MV-4-11 (cell line): ENCODE measurements around the gene ENTPD2.

Experiments used
- DNase-seq: peaks from one replicate; lab custom pipeline; 2025; lab: John Stamatoyannopoulos, UW

Gene ENTPD2

GRCh38 chr9:137053944-137054931, at the start of gene ENTPD2:
Gene ENTPD2 (minus strand): TSS chr9:137054061. CDS start chr9:137053997, 64 bp downstream.
- DNase-seq: no peak

DNA sequence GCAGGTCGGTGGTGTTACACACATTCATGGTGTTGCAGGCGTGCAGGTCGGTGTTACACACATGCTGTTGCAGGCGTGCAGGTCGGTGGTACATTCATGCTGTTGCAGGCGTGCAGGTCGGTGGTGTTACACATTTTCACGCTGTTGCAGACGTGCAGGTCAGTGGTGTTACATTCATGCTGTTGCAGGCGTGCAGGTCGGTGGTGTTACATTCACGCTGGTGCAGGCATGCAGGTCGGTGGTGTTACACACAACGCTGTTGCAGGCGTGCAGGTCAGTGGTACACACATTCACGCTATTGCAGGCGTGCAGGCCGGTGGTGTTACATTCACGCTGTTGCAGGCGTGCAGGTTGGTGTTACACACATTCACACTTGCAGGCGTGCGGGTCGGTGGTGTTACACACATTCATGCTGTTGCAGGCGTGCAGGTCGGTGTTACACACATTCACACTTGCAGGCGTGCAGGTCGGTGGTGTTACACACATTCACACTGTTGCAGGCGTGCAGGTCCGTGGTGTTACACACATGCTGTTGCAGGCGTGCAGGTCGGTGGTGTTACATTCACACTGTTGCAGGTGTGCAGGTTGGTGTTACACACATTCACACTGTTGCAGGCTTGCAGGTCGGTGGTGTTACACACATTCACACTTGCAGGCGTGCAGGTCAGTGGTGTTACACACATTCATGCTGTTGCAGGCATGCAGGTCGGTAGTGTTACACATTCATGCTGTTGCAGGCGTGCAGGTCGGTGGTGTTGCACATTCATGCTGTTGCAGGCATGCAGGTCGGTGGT, 49.5 kb upstream of the ENTPD2 start:
- no peak for DNase-seq

DNA sequence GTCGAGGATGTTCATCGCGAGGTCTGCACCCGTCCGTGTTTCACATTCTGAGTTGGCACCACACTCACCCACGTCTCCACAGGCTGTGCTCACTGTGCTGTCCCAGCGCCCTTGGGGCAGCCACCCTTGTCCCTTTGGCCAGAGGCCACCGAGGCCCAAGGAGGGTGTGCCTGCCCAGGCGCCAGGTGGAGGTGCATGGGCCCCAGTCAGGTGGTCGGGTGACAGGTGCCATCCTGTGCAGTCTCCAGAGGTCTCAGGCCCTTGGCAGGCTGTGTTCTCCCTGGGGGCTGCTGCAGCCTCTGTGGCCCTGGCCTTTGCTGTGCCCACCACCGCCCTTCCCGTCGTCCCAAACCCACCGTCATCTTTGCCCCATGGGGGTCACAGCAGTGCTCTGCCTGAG, 45.4 kb upstream of the ENTPD2 start:
- no peak for DNase-seq

GRCh38 chr9:137097761-137098462, 44.1 kb upstream of the ENTPD2 start:
- DNase-seq: no peak

DNA sequence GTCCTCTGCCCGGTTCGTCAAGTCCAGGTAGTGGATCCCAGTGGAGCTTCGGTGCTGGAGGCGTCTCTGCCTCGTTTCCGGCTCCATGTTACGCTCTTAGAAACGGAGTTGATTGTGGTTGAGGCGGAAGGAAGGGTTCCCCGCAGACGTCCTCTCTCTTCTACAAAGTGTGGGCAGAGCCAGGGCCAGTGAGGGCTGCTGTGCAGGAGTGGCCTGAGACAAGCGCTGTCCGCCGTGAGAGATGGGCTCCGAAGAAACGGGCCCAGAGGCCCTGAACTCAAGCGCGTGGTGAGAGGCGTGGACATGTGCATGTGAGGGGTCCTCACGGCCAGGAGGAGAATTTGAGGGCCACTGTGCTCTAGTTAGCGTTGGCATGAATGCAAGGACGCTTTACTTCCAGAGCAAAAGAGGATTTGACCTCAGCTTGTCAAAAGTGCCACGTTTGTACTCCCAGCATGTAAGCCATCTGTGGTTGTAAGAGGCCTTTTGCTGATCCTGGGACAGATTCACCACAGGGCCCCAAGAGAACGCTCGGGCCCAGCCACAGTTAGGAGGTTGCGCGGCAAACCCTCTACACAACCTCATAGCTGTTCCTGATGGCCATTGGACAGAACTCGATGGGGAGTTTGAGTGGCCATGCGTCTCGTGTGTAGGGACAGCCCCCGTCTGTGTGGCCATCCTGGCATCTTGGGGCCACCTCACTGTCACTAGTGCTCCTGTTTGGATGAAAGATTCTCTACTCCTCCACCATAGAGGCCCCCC, 43.1 kb upstream of the ENTPD2 start:
- DNase-seq: no peak

DNA sequence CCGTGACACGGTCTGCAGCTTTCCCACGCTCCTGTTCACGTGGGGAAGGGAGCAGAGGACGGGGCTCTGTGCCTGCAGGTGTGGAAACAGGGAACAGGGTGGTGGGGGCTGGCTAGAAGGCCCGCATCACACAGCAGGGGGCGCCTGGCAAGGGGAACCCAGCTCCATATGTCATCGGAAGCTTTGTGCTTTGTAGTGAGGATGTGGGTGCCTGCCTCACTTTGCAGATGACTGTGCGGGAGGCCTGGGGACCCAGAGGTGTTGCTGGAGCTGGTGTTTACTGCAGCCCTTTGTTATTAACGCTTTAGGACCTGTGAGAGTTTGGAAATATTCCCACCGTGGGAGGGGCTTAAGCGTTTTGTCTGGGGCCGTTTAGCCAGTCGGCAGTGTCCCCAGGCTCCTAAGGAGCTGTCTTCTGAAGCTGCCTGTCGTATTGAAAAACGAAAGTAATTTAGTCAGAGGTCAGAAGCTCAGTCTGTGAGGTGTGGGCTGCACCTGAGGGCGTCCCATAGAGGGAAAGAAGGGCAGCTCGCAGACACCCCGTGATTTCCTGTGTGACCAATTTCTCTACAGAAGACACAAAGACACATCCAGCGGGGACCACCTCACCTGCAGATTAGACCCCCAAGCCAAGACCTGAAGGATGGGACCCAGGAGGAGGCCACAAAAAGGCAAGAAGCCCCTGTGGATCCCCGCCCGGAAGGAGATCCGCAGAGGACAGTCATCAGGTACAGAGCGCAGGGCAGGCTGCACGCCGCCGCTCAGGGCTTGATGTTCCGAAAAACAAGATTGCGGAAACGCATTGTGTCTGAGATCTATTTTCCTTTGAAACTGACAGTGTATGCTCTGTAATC, 42.0 kb upstream of the ENTPD2 start:
- no peak for DNase-seq

DNA sequence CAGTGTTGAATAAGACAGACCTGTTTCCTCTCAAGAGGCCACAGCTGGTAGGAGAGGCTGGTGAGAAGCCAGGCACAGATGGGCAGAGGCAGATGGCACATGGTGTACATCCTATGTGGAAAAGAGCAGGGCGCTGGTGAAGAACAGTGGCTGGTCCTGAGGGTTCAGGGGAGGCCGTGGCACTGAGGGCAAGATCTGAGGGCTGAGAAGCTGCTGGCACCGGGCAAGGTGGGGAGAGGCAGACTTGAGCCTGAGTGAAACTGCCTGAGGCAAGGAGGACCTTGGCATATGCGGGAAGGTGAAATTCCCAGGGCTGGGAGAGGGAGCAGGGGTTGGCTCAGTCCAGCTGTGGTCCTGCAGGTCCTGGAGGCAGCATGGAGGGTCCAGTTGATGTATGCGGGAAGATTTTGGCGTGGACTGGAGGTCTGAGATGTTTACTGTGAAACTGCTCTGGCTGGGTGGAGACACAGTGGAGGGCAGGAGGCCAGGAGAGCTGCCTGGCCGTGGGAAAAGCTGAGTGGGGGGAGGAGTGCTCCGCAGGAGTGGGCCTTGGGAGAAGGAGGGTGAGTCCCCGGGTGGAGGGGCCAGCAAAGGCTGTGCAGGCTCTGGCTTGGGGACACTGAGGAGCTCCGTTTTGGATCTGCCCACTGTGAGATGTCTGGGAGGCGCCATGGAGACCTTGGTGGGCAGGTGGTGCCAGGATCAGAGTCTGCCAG, 35.5 kb upstream of the ENTPD2 start:
- peak; percentile 14 for DNase-seq

- DNase-seq: no peak
These were observed 34.3 kb upstream of the ENTPD2 start for GRCh38 chr9:137088121-137088520.

DNA sequence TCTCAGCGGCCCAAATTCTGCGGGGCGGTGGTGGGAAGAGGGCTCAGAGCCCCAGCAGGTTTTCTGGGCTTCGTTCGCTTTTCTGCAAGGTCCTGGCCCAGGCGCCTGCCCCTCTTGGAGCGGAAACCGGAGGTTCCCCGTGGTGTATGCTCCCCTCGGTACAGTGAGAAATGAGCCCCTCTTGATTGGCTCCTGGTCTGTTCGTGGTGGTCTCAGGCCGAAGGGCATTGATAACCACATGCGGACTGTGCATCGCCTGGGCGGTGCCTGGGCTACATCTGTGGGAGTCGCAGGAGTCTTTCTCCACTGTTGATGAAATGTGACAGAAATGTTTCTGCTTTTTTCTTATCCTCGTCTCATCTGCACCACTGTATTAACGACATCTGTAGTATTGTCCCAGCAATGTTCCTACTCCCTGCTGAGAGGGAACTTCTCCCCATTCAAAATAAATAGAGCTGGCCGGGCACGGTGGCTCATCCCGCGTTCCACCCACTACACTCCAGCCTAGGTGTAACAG, 33.6 kb upstream of the ENTPD2 start:
- peak; percentile 18 for DNase-seq

DNA sequence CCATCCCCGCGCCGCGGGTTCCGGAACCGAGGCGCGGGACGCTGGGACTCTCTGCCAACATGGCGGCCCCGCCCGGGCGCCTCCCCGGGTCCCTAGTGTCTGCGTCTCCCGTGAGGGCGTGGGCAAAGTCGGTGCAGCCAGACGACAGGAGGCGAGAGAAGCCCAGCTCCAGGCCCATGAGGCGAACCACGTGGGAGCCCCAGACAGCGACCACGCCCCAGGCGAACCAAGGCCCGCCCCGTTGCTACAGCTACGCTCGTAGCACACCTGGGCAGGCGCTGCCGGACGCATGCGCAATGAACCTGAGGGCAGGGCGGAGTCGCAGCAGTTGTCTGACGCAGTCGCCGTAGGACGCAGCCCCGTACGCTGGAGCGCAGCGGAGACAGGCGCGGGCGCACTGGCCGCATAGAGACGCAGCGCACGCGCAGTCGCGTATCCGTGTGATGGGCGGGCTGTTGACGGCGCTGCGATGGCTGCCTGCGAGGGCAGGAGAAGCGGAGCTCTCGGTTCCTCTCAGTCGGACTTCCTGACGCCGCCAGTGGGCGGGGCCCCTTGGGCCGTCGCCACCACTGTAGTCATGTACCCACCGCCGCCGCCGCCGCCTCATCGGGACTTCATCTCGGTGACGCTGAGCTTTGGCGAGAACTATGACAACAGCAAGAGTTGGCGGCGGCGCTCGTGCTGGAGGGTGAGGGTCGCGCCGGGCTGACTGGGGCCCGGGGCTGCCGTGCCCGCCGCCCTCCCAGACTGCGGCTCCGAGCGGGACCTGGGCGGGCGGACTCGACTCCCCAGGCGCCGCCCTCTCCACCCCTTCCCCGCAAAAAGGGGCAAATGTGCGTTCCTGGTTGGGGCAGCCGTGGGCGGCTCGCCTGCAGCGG, 32.9 kb upstream of the ENTPD2 start, which contains the start of gene MAN1B1:
MAN1B1 (plus strand) TSS at position 455 of the 878 bp plus-strand sequence; CDS start at position 470, 15 bp downstream.
- DNase-seq: peak; percentile 99

DNA sequence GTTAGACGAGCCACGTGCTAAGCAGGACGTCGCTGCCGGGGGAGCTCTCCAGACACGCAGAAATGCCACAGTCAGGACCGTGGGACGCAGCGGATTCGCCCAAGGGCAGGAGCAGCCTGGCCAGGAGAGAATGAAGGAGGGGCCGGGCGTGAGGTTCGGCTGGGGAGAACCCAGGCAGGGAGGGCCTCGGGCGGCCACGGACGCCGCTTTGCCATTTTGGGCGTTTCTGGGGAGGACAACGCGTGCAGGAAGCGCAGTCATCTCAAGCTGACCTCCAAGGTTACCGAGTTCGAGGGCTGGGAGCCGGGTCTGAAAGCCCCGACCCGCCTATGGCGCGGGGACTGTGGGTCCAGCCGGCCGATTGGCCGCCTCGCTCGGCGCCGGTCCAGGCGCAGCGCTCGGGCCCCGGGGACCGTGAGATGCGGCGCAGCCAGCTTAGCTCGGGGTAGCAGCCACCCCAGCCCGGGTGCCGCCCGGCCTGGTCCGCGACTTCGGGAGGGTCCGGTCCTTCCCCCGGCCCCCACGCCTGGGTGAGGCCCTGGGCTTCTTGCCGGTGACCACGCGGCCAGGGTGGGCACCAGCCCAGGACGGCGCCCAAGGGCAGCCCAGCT, 32.2 kb upstream of the ENTPD2 start:
- DNase-seq: no peak

GRCh38 chr9:137084526-137084925, 30.7 kb upstream of the ENTPD2 start:
- DNase-seq: no peak

DNA sequence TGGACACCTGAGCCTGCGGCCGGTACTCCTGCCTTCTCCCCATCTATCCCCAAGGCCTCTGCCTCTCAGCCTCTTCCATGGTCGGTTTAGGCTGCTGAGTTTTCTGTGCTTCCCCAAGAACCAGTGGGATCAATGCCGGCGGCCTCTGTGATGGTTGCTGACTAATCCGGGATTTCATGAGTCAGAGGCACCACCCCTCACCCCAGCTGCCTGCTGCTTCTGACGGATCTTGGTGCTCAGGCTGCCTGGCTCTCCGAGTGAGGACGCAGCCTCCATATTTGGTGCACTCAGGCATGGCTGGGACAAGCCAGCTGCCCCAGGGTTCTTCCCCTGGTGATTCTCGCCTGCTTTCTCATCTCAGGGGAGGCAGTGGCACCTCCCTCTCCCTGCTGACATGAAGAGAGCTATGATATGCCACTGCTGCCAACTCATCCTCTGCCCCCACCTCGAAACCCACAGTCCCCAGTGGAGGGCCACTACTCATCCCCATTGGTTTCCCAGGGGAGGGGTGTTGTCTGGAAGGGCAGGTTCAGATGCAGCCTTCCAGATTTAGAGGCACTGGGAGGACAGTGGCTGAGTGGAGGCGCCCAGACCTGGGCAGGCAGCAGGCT, 29.6 kb upstream of the ENTPD2 start:
- DNase-seq: peak; percentile 82

- DNase-seq: no peak
These were observed 29.0 kb upstream of the ENTPD2 start for GRCh38 chr9:137082925-137083290.

DNA sequence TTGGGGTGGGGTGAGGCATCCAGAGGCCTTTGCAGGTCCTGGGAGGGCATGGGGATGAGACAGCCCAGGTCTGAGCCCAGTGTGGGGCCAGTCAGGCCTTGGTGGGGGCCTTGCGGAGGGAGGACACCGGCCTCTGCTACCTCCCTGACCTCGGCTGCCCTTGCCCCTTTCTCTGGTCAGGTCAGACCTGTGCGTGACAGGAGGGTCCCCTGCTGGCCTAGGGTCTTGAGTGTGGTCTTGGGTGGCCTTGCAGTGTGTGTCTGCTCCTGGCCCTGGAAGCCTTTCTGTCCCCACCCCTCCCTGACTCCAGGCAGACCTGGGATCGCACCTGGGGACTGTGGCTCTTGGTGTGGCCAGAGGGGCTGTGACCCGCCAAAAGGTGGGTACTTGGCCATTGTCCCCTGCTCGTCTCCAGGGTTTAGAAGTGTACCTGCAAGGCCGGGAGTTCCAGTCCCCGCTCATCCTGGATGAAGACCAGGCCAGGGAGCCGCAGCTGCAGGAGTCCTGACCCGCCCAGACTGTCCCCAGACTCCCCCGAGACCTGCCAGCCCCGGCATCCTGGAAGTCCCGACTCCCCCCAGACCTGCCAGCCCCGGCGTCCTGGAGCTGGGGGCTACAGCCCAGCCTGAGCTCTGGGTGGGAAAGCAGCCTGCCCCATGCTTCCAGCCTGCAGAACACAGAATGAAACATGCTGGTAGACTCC, 28.5 kb upstream of the ENTPD2 start:
- no peak for DNase-seq

DNA sequence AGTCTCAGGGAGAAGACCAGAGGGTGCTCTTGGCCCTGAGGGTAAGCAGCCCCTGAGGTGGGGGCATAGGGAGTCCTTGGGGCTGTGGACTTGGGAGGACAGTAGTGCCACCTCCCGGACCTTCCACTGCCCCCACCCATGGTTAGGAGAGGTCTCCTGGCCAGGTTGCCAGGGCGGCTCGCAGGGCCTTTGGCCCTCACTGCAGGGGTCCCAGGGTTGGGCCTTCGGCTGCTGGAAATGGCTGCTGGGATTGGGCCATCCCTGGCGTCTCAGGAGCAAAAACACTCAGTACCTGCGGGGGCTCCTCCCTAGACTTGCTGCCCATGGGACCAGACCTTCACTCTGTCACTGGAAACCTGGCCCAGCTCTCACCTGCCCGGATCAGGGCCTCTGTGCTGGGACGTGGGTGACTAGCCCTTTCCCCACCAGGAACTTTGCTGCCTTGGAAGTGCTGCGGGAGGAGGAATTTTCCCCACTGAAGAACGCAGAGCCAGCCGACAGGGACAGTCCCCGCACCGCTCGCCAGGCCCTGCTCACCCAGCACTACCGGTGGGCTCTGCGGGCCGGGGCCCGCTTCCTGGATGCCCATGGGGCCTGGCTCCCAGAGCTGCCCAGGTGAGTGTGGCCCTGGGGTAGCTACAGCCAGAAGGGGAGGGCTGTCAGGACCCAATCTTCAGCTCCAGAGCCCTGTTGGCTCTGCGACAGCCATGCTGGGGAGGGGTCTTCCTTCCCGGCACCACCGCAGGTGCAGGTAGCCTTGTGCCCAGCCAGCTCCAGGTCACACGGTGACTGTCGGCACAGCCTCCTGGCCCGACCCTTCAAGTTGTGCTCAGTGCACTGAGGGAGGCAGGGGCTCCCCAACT, 26.6 kb upstream of the ENTPD2 start:
- no peak for DNase-seq
